Measurements from ENCODE around the gene CHRM1.
"Not testable (repeated sequence)": the region's sequence is repeated elsewhere in the genome, so short reads cannot be mapped to it uniquely, and the experiment has no call there.

Gene CHRM1

GRCh38 chr11:62874851-62875250 is 46.3 kb downstream of the CHRM1 start:
- DNase-seq, result no peak

GRCh38 chr11:62865635-62866034 is 55.5 kb downstream of the CHRM1 start:
- no peak for DNase-seq

GRCh38 chr11:62863687-62864335 is 57.4 kb downstream of the CHRM1 start:
- no peak for DNase-seq

- not testable (repeated sequence) for DNase-seq
Observed at GRCh38 chr11:62861564-62862192, 59.5 kb downstream of the CHRM1 start.

DNA sequence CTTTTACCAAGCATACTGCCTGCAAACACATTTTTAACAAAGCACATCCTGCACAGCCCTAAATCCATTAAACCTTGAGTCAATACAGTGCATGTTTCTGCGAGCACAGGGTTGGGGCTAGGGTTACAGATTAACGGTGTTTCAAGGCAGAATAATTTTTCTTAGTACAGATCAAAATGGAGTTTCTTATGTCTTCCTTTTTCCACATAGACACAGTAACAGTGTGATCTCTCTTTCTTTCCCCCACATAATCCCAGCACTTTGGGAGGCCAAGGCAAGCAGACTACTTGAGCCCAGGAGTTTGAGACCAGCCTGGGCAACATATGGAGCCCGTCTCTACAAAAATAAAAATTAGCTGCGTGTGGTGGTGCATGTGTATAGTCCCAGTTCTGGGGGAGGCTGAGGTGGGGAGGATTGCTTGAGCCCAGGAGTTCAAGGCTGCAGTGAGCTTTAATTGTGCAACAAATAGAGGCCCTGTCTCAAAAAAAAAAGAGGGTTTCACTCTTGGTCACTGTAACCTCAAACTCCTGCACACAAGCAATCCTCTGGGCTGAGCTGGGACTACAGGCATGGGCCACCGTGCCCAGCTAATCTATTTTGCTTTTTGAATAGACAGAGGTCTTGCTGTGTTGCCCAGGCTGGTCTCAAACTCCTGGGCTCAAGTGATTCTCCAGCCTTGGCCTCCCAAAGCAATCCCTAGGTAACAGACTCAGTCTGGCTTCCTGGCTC is 60.2 kb downstream of the CHRM1 start:
- DNase-seq, result no peak

DNA sequence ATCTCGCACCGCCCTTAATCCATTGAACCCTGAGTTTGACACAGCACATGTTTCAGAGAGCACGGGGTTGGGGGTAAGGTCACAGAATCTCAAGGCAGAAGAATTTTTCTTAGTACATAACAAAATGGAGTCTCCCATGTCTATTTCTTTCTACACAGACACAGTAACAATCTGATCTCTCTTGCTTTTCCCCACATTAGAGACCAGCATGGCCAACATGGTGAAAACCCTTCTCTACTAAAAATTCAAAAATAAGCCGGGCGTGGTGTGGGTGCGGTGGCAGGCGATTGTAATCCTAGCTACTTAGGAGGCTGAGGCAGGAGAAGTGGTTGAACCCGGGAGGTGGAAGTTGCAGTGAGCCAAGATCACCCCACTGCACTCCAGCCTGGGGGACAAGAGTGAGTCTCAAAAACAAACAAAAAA is 61.9 kb downstream of the CHRM1 start:
- not testable (repeated sequence) for DNase-seq

Measured in GDM1 (cell line).